ENCODE results near the gene JMJD4. TPM values are rescaled to one million over a fixed set of nuclear protein-coding genes. Genes with fewer than 3 reads are reported as not detected.

JMJD4 gene
- total RNA-seq, 1 donor: 26.8 TPM

DNA sequence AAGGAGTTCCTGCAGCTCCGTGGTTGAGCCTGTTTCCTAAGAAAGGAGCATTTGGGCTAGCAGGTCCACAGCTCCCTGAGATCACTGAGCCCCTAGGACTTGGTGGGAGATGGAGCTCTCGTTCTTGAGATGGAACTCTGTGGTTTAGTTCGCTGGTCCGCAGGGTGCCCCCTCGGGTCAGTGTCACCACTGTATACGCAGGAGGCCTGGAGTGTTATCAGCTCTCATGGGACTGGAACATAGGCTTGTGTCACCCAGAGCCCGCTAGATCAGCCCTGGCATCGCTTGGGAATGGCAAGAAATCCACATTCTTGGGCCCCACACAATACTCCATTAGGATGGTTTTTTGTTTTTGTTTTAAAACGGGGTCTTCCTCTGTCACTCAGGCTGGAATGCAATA lies 3.7 kb upstream of the JMJD4 start:
- DNase-seq (ENCODE audit: low read depth): no peak
- TF ChIP-seq, protein P1, sequence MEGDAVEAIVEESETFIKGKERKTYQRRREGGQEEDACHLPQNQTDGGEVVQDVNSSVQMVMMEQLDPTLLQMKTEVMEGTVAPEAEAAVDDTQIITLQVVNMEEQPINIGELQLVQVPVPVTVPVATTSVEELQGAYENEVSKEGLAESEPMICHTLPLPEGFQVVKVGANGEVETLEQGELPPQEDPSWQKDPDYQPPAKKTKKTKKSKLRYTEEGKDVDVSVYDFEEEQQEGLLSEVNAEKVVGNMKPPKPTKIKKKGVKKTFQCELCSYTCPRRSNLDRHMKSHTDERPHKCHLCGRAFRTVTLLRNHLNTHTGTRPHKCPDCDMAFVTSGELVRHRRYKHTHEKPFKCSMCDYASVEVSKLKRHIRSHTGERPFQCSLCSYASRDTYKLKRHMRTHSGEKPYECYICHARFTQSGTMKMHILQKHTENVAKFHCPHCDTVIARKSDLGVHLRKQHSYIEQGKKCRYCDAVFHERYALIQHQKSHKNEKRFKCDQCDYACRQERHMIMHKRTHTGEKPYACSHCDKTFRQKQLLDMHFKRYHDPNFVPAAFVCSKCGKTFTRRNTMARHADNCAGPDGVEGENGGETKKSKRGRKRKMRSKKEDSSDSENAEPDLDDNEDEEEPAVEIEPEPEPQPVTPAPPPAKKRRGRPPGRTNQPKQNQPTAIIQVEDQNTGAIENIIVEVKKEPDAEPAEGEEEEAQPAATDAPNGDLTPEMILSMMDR (IDR thresholded peaks at IDR 0.05; ENCODE audit: insufficient read depth, low read length): no peak
- no peak overlapping the region for H3K4me3 ChIP-seq (ENCODE audit: low read depth, low read length)

- H3K4me3 ChIP-seq (ENCODE audit: low read depth, low read length): no peak overlapping the region
- TF ChIP-seq, protein P1 (IDR thresholded peaks at IDR 0.05; ENCODE audit: insufficient read depth, low read length): no peak
- DNase-seq (ENCODE audit: low read depth): no peak
Measured at GRCh38 chr1:227736814-227737432, 1.8 kb upstream of the JMJD4 start.

DNA sequence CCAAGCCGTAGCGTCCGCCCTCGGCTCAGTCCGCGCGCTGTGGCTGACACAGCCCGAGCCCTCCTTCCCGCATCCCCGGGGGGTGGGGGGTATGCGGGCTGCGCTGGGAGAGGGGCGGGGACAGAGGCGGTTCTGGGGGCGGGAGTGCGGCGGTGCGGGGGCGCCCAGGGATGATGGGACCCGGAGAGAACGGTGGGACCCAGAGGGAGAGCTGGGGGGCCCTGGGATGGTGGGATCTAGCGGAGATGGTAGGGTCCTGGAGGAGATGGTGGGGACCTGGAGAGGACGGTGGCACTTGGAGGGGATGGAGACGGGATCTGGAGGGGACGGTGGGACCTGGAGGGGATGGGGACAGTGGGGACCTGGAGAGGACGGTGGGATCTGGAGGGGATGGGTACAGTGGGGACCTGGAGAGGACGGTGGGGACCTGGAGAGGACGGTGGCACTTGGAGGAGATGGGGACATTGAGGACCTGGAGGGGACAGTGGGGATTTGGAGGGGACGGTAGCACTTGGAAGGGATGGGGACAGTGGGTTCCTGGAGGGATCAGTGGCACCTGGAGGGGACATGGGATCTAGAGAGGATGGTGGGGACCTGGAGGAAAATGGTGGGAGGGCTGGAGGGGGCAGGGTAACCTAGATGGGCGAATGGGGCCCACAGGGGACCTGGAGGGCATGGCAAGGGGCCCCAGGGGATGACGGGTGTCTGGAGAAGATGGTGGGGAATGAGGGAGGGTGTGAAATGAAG lies 610 bp upstream of the JMJD4 start:
- DNase-seq (ENCODE audit: low read depth): no peak
- TF ChIP-seq, protein P1 (IDR thresholded peaks at IDR 0.05; ENCODE audit: insufficient read depth, low read length): no peak

DNA sequence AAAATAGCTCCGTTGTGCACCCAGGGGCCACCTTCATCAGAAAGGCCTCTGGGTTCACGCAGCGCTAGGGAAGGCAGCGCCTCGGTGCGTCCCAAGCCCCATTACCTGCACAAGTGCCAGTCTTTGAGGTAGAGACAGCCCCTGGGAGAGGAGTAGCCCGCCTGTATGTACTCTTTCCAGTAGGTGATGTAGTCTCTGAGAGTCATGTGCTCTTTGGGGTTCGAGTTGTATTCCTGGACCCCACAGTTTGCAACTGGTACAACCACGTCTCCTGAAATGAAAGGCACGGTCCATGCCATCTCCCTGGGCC lies 601 bp downstream of the JMJD4 start:
- peak overlapping the region; percentile 94 for H3K4me3 ChIP-seq (ENCODE audit: low read depth, low read length)
- TF ChIP-seq, protein P1 (IDR thresholded peaks at IDR 0.05; ENCODE audit: insufficient read depth, low read length): no peak
- no peak for DNase-seq (ENCODE audit: low read depth)

More for the DNA sequence above, 610 bp upstream of the JMJD4 start:
- peak overlapping the region; percentile 94 for H3K4me3 ChIP-seq (ENCODE audit: low read depth, low read length)

- TF ChIP-seq, protein P1 (IDR thresholded peaks at IDR 0.05; ENCODE audit: insufficient read depth, low read length): no peak
- DNase-seq (ENCODE audit: low read depth): no peak
- H3K4me3 ChIP-seq (ENCODE audit: low read depth, low read length): peak overlapping the region; percentile 94
Measured at GRCh38 chr1:227733751-227734545, 1.2 kb downstream of the JMJD4 start.

DNA sequence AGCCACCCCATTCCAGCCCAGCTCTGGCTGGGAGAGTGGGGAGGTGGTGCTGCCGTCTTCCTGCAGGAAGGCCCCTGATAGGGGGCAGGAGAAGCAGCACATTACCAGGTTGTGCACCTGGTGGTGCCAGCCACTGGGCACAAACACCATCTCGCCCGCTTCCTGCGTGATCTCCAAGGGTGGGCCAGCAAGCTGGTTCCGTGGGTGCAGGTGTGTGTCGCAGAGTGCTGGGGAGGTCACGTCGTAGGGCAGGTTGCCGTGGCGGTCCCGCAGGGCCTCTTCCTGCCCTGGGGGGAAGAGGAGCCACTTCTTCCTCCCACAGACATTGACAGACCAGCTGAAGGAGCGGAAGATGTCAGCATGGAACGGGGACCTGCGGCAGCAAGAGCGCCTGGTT lies 1.8 kb downstream of the JMJD4 start:
- DNase-seq (ENCODE audit: low read depth): no peak
- TF ChIP-seq, protein P1 (IDR thresholded peaks at IDR 0.05; ENCODE audit: insufficient read depth, low read length): no peak
- H3K4me3 ChIP-seq (ENCODE audit: low read depth, low read length): no peak overlapping the region

Data from fibroblast of the aortic adventitia (primary cell).